NCI-H1105 (cell line): ENCODE measurements around the gene ADAMTS3.
"Not testable (repeated sequence)": the region's sequence is repeated elsewhere in the genome, so short reads cannot be mapped to it uniquely, and the experiment has no call there.

ENCODE experiments used
- DNase-seq: peaks from one replicate; lab custom pipeline; 2025; lab: John Stamatoyannopoulos, UW

Gene ADAMTS3

GRCh38 chr4:72553540-72554337 is 15.3 kb downstream of the ADAMTS3 start:
- no peak for DNase-seq

DNA sequence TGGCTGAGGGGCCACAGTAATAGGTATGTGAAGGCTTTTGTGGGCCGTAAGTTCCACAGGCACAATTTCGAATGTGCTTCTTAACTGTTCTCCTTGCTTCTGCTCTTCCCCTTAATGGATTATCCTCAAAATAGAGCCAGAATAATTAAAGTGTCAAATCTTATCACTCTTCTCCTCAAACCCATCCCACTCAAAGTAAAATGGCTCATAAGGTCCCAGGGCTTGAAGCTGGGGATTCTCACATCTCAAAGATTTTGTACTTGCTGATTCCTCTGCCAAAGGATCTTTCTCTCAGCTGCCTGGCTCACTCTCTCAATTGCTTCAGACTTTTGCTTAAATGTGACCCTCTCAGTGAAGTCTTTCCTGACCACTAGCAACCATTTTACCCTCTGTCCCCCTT is 16.6 kb downstream of the ADAMTS3 start:
- no peak for DNase-seq

DNA sequence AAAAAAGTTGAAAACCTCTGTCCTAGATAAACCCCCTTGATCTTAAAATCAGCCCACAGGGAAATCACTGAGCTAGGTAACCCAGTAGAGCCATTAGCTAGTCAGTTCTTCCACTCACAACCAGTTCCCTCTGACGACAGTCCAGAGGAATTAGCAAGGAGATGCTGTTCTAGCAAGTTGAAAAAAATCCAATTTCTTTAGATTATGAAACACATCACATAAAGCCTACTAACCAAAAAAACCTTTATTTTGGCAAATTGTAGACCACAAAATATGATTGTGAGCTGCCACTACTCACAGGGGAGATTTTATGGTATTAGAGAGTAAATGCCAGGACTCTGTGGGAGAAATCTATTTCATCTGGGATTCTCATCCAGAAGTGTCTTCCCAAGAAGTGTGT is 22.6 kb downstream of the ADAMTS3 start:
- DNase-seq: no peak

- DNase-seq: not testable (repeated sequence)
These were observed 28.3 kb downstream of the ADAMTS3 start for GRCh38 chr4:72540694-72541093.

DNA sequence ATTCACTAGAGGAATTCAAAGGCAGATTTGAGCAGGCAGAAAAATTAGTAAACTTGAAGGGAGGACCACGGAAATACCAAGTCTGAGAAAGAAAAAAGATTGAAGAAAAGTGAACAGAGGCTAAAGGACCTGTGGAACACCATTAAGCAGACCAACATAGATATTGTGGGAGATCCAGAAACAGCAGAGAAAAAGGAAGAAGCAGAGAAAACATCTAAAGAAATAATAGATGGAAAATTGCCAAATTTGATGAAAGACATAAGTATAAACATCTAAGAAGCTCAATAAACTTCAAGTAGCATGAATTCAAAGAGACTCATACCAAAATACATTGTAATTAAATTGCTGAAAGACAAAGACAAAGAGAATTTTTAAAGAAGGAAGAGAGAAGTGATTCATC is 31.0 kb downstream of the ADAMTS3 start:
- DNase-seq: no peak

DNA sequence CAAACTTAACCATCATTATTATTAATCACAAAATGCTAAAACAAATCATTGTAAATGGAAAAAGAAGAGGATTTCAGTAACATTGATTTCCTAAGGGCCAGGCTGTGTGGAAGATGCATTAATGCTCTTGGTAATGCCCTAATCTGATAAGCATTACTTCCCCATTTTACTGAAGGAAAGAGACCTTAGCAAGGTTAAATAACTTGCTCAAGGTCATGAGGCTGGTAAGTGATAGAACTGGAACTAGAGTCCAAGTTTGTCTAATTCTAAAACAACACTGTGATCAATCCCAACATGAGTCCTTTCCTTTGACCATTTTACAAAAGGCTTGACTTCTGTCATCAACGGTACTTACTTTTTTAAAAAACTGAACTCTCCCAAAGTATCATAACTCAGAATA is 32.6 kb downstream of the ADAMTS3 start:
- no peak for DNase-seq

GRCh38 chr4:72531768-72532290 is 37.2 kb downstream of the ADAMTS3 start:
- no peak for DNase-seq

GRCh38 chr4:72531322-72531721 is 37.7 kb downstream of the ADAMTS3 start:
- no peak for DNase-seq

DNA sequence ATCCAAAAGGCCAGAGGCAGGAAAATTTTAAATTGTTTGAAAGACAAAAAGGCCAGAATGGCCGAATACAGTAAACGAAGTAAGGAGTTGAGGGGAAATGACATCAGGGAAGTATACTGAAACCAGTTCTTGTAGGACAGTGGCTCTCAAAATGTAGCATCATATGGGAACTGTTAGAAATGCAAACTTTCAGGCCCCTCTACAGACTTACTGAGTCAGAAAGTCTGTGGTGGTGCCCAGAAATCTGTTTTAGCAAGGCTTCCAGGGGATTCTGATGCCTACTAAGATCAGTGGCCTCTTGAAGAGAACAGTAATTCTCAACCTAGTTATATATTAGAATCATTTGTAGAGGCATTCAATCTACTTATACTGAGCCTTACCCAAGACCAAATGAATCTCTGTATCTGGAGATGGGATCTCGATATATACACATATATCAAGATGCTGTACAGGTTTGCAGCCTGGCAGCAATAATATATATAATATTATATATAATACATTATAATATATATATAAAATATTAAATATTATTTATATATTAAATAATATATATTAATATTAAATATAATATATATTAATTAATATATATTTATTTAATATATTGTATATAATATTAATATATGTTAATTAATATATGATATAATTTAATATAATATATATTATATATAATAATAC is 39.7 kb downstream of the ADAMTS3 start:
- DNase-seq: no peak

DNA sequence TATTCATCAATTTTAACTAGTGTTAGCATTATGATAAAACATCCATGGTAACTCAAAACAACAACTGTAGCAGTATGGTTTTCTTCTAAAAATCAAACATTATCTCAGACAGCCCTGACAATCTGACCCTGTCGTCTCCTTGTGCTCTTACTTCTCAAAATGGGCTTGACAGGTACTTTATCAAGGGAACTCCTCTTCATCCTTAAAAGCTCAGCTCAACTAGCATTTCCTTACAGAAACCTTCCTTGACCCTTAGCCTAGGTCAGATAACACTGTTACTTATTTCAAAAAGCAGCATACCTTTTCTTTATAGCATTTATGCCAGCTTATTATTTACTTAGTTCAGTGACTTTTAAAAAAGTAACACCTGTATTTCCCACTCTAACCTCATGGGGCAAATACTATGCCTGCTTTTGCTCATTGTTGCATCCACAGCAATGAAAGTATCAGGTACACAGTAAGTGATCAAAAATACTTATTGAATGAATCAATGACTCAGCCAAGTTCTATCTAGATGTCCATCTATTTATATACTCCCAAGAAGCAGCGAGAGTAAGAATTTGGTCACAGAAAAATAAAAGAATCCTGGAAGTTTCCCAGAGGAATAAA is 41.9 kb downstream of the ADAMTS3 start:
- no peak for DNase-seq

DNA sequence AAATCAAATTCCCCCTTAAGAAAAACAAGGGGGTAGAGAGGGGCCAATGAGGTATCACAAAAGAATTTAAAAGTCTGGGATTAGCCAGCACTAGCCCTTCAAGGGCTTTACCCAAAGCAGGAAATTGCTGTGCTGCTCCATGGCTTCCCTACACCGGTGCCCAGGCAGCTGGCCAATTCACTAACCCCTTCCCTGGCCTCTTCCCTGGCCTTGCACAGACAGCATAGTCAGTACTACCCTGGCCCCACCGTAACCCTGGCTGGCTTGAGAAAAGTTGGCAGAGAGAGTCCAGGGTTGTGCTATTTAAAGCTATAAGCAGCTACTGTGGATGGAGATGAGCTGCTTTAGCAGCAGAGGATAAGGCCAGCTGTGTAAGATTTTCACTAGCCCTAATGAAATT is 43.1 kb downstream of the ADAMTS3 start:
- DNase-seq: no peak

DNA sequence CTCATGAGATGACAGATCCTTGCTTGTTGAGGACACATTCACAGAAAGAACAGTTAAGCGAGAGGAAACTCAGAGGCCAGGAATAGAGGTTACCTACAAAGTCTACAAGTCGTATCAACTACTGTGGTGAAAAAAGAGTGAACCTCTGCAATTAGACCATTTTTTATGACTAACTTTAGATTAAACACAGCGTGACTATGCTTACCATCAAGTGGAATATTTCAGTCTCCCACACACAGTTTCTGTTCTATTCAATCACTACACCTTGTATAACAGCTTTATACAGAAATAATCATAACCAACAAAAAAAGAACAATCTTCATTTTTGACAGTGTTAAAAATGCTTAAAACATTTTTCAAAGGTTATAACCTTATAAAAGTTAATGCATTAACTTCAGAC is 46.6 kb downstream of the ADAMTS3 start:
- DNase-seq: no peak

DNA sequence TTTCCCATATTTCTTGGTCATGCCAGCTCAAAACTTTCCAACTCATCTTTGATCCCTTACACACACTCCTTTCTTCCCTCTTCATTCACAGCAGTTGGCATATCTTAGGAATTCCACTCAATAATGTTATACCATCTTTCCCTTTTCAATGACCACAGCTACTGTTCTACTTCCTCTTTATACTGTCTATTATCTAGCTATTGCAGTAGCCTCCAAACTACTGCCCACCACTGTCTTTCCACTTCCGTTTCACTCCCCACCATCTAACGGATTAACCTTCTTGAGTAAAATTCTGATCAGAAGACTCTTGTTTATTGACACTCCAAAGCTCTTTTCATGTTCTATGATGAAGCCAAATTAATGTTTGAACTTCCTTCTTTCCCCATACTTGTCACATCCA is 55.8 kb downstream of the ADAMTS3 start:
- no peak for DNase-seq

DNA sequence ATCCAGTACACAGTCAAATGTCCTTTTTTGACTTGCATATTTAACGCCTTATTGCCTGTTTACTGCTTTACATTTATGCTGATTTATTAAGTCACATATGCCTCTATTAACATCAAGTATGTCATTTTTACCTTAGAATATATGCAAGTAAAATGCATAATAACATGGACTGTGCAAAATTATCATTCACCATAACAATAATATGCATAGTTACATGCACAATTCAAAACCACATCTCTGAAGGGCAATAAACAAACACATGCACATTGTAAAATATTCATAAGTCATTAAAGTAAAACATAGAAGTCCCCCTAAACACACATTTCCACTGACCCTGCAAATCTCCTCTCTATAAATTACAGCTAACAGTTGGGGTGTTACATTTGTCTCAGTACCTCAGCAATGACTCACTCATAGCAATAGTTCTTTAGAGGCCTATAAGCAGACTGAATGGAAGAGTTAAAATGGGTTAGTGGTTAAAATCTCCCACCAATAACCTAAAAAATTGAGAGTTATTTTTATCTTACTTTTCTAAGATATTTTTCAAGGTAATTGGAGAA is 61.1 kb downstream of the ADAMTS3 start:
- DNase-seq: no peak

- DNase-seq: no peak
These were observed 61.9 kb downstream of the ADAMTS3 start for GRCh38 chr4:72507167-72507566.

- DNase-seq: no peak
These were observed 63.7 kb downstream of the ADAMTS3 start for GRCh38 chr4:72505314-72505744.

GRCh38 chr4:72500214-72500613 is 68.8 kb downstream of the ADAMTS3 start:
- no peak for DNase-seq

DNA sequence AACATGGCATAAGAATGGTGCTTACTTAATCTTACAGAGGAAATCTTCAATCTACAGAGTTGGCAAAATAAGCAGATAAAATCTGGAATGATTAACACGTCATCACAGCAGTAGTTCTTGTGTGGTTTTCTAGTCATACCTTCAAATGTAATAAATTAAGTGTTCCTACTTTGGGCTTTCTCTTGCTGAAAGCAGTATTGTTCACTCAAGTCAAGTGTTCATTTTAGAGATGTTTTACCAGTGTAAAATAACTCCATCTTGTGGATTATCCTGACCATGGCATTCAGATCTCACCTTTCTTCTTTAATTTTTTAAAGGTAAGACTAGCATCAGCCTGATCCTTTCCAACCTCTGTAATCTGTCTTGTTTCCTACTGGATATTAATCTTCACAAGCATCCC is 72.9 kb downstream of the ADAMTS3 start:
- DNase-seq: no peak

DNA sequence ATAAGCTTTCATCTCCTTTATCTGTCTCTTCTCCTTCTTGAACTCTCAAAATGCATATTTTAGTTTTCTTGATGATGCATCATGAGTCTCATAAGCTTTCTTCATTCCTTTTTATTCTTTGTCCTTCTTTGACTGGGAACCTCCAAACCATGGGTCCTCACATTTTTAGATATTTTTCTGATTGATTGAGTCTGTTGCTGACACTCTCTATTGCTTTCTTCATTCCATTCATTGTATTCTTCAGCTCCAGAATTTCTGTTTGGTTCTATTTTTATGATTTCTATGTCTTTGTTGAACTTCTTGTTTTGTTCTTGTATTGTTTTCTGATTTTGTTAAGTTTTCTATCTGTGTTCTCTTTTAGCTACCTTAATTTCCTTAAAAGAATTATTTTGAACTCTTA is 74.9 kb downstream of the ADAMTS3 start:
- DNase-seq: no peak

DNA sequence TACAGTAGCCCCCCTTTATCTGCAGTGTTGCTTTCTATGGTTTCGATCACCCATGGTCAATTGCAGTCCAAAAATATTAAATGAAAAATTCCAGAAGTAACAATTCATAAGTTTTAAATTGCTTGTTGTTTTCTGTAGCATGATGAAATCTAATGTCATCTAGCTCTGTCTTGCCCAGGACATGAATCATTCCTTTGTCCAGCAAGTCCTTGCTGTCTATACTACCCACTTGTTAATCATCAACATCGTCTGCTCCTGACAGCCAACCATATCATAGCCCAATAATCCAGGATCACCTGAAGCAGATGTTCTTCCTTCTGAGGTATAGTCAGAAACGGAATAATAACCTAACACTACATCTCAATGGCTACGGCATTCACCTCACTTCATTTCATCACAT is 79.8 kb downstream of the ADAMTS3 start:
- no peak for DNase-seq

- no peak for DNase-seq
These were observed 82.0 kb downstream of the ADAMTS3 start for GRCh38 chr4:72486991-72487390.

- no peak for DNase-seq
These were observed 84.0 kb downstream of the ADAMTS3 start for GRCh38 chr4:72484981-72485380.

- no peak for DNase-seq
These were observed 95.6 kb downstream of the ADAMTS3 start for GRCh38 chr4:72473434-72473900.
